BE2C (cell line): ENCODE results near the gene CLSTN3.
A peak's percentile ranks its signal among the peaks of the same experiment; 100 is the strongest.

Experiments used
- DNase-seq: peaks from one replicate; pipeline ENCODE4 v3.0.0-alpha.2; 2020
- H3K27me3 ChIP-seq: fragments of 250-450 bp; sonication (Bioruptor Pico); 2 replicates; pipeline ENCODE4 v1.5.1; 2020; ENCODE audit warnings: mild to moderate bottlenecking
- H3K36me3 ChIP-seq: fragments of 250-450 bp; sonication (Bioruptor Pico); 2 replicates; pipeline ENCODE4 v1.5.1; 2020; ENCODE audit warnings: mild to moderate bottlenecking
- H3K4me1 ChIP-seq: fragments of 250-450 bp; sonication (Bioruptor Pico); 2 replicates; pipeline ENCODE4 v1.5.1; 2020
- H3K4me3 ChIP-seq: 2 replicates; pipeline ENCODE4 v1.5.1; 2011; ENCODE audit warnings: low read depth, low read length
- H3K9me3 ChIP-seq: fragments of 250-450 bp; sonication (Bioruptor Pico); 2 replicates; pipeline ENCODE4 v1.5.1; 2020
- TF ChIP-seq, protein P1 (sequence below): IDR thresholded peaks from 2 replicates; pipeline ENCODE4 v1.5.1; 2012; ENCODE audit warnings: mild to moderate bottlenecking, low read depth, low read length

Gene CLSTN3

DNA sequence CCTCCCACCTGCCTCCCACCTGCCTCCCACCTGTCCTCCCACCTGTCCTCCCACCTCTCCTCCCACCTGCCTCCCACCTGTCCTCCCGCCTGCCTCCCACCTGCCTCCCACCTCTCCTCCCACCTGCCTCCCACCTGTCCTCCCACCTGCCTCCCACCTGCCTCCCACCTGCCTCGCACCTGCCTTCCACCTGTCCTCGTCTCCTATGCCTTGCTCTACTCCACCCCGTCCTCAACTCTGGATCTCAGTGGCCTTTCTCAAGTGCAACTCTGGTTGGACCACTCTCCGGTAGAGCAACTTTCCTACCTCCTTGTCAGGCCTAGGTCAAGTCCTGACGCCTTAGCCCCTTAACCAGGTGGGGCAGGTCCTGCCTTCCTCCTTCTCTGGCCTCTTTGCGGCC is 30.0 kb downstream of the CLSTN3 start:
- H3K27me3 ChIP-seq = no peaks in the 10 kb centered on the region
- no peak for DNase-seq
- H3K36me3 ChIP-seq = no peaks in the 10 kb centered on the region
- no peak overlapping the region for H3K4me3 ChIP-seq
- no peaks in the 10 kb centered on the region for H3K9me3 ChIP-seq
- TF ChIP-seq, protein P1, sequence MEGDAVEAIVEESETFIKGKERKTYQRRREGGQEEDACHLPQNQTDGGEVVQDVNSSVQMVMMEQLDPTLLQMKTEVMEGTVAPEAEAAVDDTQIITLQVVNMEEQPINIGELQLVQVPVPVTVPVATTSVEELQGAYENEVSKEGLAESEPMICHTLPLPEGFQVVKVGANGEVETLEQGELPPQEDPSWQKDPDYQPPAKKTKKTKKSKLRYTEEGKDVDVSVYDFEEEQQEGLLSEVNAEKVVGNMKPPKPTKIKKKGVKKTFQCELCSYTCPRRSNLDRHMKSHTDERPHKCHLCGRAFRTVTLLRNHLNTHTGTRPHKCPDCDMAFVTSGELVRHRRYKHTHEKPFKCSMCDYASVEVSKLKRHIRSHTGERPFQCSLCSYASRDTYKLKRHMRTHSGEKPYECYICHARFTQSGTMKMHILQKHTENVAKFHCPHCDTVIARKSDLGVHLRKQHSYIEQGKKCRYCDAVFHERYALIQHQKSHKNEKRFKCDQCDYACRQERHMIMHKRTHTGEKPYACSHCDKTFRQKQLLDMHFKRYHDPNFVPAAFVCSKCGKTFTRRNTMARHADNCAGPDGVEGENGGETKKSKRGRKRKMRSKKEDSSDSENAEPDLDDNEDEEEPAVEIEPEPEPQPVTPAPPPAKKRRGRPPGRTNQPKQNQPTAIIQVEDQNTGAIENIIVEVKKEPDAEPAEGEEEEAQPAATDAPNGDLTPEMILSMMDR = no peak
- peaks cover 10% of the 10 kb centered on the region for H3K4me1 ChIP-seq

DNA sequence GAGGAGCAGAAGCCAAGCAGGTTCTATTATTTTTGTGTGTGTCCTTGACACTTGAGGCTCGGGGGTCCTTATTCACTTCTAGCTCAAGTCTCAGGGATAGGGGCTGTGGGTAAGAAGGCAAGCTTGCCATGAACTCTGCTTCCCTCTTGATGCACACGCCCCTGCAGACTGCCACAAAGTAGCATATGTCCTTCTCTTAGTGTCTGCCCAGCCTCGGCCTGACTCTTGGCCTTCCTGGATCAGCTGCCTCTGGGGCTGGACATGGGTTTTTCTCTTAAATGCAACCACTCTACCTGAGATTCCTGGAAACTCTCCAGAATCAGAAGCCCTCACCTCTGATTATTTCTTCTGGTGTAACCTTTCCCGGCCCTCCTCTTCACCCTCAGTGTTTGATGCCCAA is 31.2 kb downstream of the CLSTN3 start:
- Histone ChIP-seq H3K4me1 (no peaks in the 10 kb centered on the region; the same call in 1 of the 2 replicates), H3K27me3 (no peaks in the 10 kb centered on the region), H3K9me3 (no peaks in the 10 kb centered on the region), H3K4me3 (no peak overlapping the region), H3K36me3 (no peaks in the 10 kb centered on the region)
- TF ChIP-seq, protein P1 = no peak
- no peak for DNase-seq

DNA sequence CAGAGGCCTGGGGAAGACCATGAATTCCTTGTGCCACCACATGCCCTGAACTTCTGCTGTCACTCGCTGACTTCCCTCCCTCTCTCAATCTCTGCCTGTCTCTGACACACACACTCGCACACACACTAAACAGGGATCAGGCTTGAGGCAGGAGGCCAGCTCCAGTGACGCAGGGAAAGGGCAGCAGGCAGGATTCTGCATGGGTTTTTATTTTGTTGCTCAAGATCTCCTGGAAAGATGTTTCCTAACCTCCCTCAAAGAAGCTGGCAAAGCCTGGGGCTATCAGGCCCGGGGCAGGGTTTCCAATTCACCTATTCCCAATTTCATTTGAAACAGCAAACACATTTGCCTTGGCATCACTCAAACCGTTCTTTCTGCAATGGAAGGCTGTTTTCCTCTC is 31.6 kb downstream of the CLSTN3 start:
- Histone ChIP-seq H3K36me3 (no peaks in the 10 kb centered on the region), H3K27me3 (no peaks in the 10 kb centered on the region), H3K4me1 (no peaks in the 10 kb centered on the region), H3K9me3 (no peaks in the 10 kb centered on the region), H3K4me3 (no peak overlapping the region)
- DNase-seq = no peak
- TF ChIP-seq, protein P1 = no peak

DNA sequence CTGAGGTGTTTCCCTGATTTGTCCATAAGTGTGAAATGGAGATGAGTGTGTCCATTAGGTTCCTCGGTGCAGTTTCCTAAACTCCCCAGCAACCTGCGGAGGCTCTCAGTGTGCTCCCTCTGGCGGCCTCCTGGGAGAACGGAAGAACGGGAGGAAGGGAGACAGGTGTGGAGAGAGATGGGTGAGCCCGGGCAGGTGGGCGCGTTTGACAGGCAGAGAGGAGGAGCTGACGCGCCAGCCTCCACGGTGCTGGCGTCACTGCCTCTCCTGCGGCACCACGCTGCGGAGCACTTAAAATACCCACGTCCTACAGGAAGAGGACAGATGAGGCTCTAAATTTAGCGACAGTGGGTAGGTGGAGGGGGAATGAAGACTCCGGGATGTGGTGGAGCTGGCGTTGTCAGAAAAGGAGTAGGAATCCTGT is 32.5 kb downstream of the CLSTN3 start:
- Histone ChIP-seq H3K9me3 (no peaks in the 10 kb centered on the region), H3K4me3 (no peak overlapping the region)
- DNase-seq = no peak

DNA sequence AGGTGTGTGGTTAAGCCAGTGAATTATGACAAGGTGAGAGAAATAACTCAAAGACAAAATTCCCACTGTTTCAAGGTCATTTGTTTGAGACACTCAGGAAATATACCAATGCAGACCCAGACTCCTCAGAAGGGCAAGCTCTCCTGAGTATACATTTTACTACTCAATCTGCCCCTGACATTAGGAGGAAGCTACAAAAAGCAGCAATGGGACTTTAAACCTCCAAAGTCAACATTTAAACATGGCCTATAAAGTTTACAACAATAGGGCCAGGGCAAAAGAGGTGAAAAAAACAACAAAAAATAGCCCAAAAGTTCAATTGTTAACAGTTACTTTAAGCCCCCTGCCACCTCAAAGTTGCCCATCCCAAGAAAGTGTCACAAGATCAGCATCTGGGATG is 39.8 kb downstream of the CLSTN3 start:
- no peaks in the 10 kb centered on the region for H3K27me3 ChIP-seq
- TF ChIP-seq, protein P1 = no peak
- H3K36me3 ChIP-seq = no peaks in the 10 kb centered on the region
- no peaks in the 10 kb centered on the region for H3K4me1 ChIP-seq
- H3K4me3 ChIP-seq = no peak overlapping the region
- no peak for DNase-seq
- H3K9me3 ChIP-seq = peaks cover 11% of the 10 kb centered on the region; the same call in 1 of the 2 replicates

More for the DNA sequence above, 32.5 kb downstream of the CLSTN3 start:
- Histone ChIP-seq H3K36me3 (no peaks in the 10 kb centered on the region), H3K27me3 (no peaks in the 10 kb centered on the region), H3K4me1 (no peaks in the 10 kb centered on the region)
- TF ChIP-seq, protein P1 = peak; percentile 45

DNA sequence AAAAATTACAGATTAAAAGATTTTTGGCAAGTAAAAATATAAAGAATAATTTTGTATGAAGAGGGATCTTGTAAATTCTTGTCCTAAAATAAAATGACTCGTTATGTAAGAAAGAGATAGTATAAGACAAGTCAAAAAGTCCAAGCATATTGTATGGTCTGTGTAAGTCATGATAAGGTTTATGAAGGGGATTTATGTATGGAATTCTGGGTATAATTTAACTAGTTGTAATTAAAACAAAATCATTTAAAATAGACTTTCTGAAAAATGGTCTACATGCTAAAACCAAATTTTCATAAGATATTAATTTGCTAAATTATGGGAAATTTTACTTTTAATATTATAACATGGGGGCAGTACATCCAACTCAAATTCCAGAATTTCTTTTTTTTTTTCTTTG is 41.7 kb downstream of the CLSTN3 start:
- Histone ChIP-seq H3K4me1 (no peaks in the 10 kb centered on the region), H3K27me3 (no peaks in the 10 kb centered on the region), H3K36me3 (no peaks in the 10 kb centered on the region), H3K9me3 (peaks cover 14% of the 10 kb centered on the region; the same call in 1 of the 2 replicates), H3K4me3 (no peak overlapping the region)
- no peak for DNase-seq
- TF ChIP-seq, protein P1 = no peak
